GM10266 (cell line): ENCODE measurements around the gene GRID1.

Experiments
- DNase-seq: peaks from one replicate; pipeline ENCODE4 v3.0.0; 2012; ENCODE audit errors: extremely low spot score
- CTCF ChIP-seq: IDR thresholded peaks from 2 replicates; pipeline ENCODE4 v1.5.1; 2012; ENCODE audit warnings: mild to moderate bottlenecking, low read depth; ENCODE audit not compliant: control insufficient read depth, insufficient read depth; ENCODE audit errors: missing control alignments

Gene GRID1

DNA sequence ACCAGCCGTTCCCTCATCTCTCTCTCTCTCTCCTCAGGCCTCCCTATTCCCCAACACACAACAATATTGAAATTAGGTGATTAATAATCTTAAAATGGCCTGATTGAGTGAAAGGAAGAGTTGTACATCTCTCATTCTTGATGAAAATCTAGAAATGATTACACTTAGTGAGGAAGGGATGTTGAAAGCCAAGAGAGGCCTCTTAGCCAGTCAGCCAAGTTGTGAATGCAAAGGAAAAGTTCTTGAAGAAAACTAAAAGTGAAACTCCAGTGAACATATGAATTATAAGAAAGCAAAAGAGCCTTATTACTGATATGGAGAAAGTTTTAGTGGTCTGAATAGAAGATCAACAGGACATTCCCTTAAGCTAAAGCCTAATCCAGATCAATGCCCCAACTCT lies 695.1 kb downstream of the GRID1 start:
- no peak for DNase-seq
- TF ChIP-seq CTCF: no peak

- no peak for TF ChIP-seq CTCF
- DNase-seq: no peak
Observed at GRCh38 chr10:85668522-85668921, 698.1 kb downstream of the GRID1 start.

DNA sequence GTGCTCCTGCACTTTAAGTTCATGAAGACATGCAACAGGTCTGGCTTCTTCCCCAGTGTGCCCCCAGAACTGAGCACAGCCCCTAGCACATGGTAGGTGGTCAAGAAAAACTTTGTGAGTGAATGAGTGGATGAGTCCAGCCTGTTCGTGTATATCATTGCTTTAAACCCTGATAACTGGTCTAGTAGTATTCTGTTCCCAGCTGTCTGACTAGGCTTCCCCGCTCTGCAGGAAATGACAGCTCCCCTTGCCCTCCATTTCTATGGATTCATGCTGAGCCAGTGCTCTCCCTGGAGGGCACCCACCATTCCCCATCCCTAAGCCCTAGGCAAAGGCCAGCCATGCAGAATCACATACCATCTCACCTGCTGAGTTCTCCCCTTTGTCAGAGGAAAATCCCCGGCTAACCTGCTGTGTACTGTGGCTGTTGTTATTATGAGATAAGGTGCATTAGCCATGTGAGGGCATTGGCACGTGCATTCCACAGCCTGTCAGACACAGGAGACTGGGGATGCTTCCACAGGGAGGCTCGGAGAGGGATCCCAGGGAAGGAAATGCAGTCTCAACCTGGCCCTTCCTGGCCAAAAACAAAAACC lies 698.9 kb downstream of the GRID1 start:
- DNase-seq: no peak
- no peak for TF ChIP-seq CTCF

DNA sequence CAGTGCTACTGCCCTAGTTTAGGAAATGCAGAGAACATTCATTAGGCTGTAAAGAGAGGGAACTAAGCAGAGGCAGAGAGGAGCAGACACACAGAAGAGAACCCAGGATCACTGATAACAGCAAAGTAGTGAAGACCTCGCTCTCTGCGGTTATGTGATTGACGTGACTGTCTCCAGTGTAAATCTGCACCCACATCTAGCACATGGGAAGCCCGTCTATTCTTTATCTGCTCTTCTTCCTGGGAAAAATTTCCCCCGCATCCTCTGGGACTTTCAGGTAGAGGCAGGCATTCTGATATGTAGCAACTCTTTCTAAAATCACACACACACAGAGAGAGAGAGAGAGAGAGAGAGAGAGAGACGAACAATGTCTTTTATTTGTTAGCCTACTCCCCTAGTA lies 699.6 kb downstream of the GRID1 start:
- DNase-seq: no peak
- TF ChIP-seq CTCF: no peak

DNA sequence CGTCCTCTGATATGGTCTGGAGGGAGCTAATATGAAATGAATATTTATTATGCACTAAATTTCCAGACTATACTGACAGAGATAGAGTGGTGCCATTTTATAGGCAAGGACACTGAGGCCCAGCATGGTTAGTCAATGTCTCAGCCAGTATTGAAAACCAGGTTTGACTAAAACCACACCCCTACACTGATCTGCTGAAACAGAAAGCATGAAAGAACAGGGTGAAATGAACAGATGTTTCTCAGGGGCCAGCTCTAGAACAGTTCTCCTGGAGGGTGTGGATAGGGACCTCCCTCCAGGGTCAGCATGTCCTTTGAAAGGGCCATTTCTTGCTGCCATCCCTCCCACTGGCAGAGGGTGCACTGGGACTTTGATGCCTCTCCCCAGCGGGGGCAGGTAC lies 700.5 kb downstream of the GRID1 start:
- DNase-seq: no peak
- TF ChIP-seq CTCF: no peak

GRCh38 chr10:85665681-85666080 lies 700.9 kb downstream of the GRID1 start:
- no peak for TF ChIP-seq CTCF
- no peak for DNase-seq

GRCh38 chr10:85665078-85665477 lies 701.5 kb downstream of the GRID1 start:
- DNase-seq: no peak
- no peak for TF ChIP-seq CTCF
